GM12801 (cell line): ENCODE results near the gene SLC45A3.

ENCODE experiments used
- CTCF ChIP-seq: IDR thresholded peaks from one replicate; pipeline ENCODE4 v1.5.1; 2011; ENCODE audit warnings: control low read depth; ENCODE audit not compliant: insufficient read length; ENCODE audit errors: extremely low read depth

The SLC45A3 gene

GRCh38 chr1:205642679-205643307 is 37.5 kb downstream of the SLC45A3 start:
- no peak for TF ChIP-seq CTCF

GRCh38 chr1:205639567-205639966 is 40.7 kb downstream of the SLC45A3 start:
- TF ChIP-seq CTCF: no peak

GRCh38 chr1:205637854-205638468 is 42.3 kb downstream of the SLC45A3 start:
- no peak for TF ChIP-seq CTCF

- no peak for TF ChIP-seq CTCF
These were observed 43.6 kb downstream of the SLC45A3 start for GRCh38 chr1:205636732-205637131.

GRCh38 chr1:205633421-205633976 is 46.8 kb downstream of the SLC45A3 start:
- no peak for TF ChIP-seq CTCF

GRCh38 chr1:205632669-205633169 is 47.6 kb downstream of the SLC45A3 start:
- no peak for TF ChIP-seq CTCF

GRCh38 chr1:205631768-205632668 is 48.3 kb downstream of the SLC45A3 start, which contains the start of gene ELK4:
Gene ELK4 (minus strand): TSS chr1:205632011. CDS start chr1:205623882, 8,129 bp downstream.
- TF ChIP-seq CTCF: no peak
